Keratinocyte (primary cell): ENCODE results near the gene AMBRA1. TPM values are rescaled to one million over a fixed set of nuclear protein-coding genes. Genes with fewer than 3 reads are reported as not detected.
A peak's percentile ranks its signal among the peaks of the same experiment; 100 is the strongest.

Experiments
- DNase-seq: peaks from one replicate; pipeline ENCODE4 v3.0.0-alpha.2; 2011; ENCODE audit warnings: low read depth, missing footprints, low spot score
- FAIRE-seq: peaks from 2 replicates; lab custom pipeline; 2011; peaks lifted over from hg19 to GRCh38; lab: Jason Lieb, UNC
- H2AFZ ChIP-seq: 2 replicates; pipeline ENCODE4 v1.6.0; 2012; ENCODE audit warnings: low read length, control low read depth, inconsistent platforms; ENCODE audit not compliant: control insufficient read depth
- H3K27ac ChIP-seq: 2 replicates; pipeline ENCODE4 v1.5.1; 2011; ENCODE audit warnings: low read length; ENCODE audit not compliant: control insufficient read depth, insufficient read depth
- H3K27me3 ChIP-seq: 3 replicates; pipeline ENCODE4 v1.6.0; 2011; ENCODE audit warnings: low read length; ENCODE audit not compliant: control insufficient read depth, insufficient read depth; ENCODE audit errors: extremely low read depth
- H3K36me3 ChIP-seq, 2 experiments: 2 replicates in 1 of 2; 3 replicates in 1 of 2; pipeline ENCODE4 v1.5.1; 2011; ENCODE audit warnings: low read length in 2 of 2, mild to moderate bottlenecking in 1 of 2; ENCODE audit not compliant: control insufficient read depth in 2 of 2, insufficient read depth in 2 of 2; ENCODE audit errors: extremely low read depth in 1 of 2
- H3K4me1 ChIP-seq: 3 replicates; pipeline ENCODE4 v1.5.1; 2011; ENCODE audit warnings: low read length; ENCODE audit not compliant: control insufficient read depth, insufficient read depth; ENCODE audit errors: extremely low read depth
- H3K4me2 ChIP-seq: 3 replicates; pipeline ENCODE4 v1.6.0; 2011; ENCODE audit warnings: low read depth, low read length; ENCODE audit not compliant: control insufficient read depth, insufficient read depth; ENCODE audit errors: extremely low read depth
- H3K4me3 ChIP-seq, 3 experiments: fragments of 200-600 bp in 1 of 3; sonication (generic) in 1 of 3; 2 replicates in 2 of 3; 3 replicates in 1 of 3; pipeline ENCODE4 v1.5.1; 2011 to 2016; ENCODE audit warnings: low read length in 3 of 3, mild to moderate bottlenecking in 3 of 3, control low read depth in 2 of 3, inconsistent platforms in 1 of 3, low read depth in 1 of 3, mixed read lengths in 1 of 3, mixed run types in 1 of 3, moderate library complexity in 1 of 3; ENCODE audit not compliant: control insufficient read depth in 2 of 3, insufficient read depth in 2 of 3; ENCODE audit errors: extremely low read depth in 1 of 3
- H3K79me2 ChIP-seq: 2 replicates; pipeline ENCODE4 v1.6.0; 2012; ENCODE audit warnings: low read length; ENCODE audit not compliant: control insufficient read depth, insufficient read depth
- H3K9ac ChIP-seq: 3 replicates; pipeline ENCODE4 v1.6.0; 2011; ENCODE audit warnings: low read length; ENCODE audit not compliant: control insufficient read depth, insufficient read depth; ENCODE audit errors: extremely low read depth
- H3K9me1 ChIP-seq: 3 replicates; pipeline ENCODE4 v1.6.0; 2011; ENCODE audit warnings: low read length; ENCODE audit not compliant: control insufficient read depth, insufficient read depth; ENCODE audit errors: extremely low read depth
- H3K9me3 ChIP-seq: 2 replicates; pipeline ENCODE4 v1.5.1; 2012; ENCODE audit warnings: low read depth, low read length; ENCODE audit not compliant: control insufficient read depth
- H4K20me1 ChIP-seq: 3 replicates; pipeline ENCODE4 v1.6.0; 2011; ENCODE audit warnings: low read length; ENCODE audit not compliant: control insufficient read depth, insufficient read depth; ENCODE audit errors: extremely low read depth
- EZH2 ChIP-seq: IDR thresholded peaks from one replicate; pipeline ENCODE4 v1.6.1; 2012; ENCODE audit warnings: inconsistent platforms, mild to moderate bottlenecking, low read length, moderate library complexity
- dilution Hi-C: fragments of 300-500 bp; cut with MboI; formaldehyde crosslinking; loops from one replicate; pipeline ENCODE4 v1.7.0; 2020; ENCODE audit warnings: low sequenced_read_pairs; ENCODE audit not compliant: extremely low pct_ligation_motif_present
- polyA plus RNA-seq, 5 experiments: library from polyadenylated mRNA; depleted of rRNA in 3 of 5; stranded (reverse) in 3 of 5; stranded (forward) in 1 of 5; unstranded in 1 of 5; fragments of >200 nt; gene quantifications; 1 replicate in 1 of 5; 2 replicates in 3 of 5; 3 replicates in 1 of 5; pipeline versions ENCODE4 v1.2.1 to v1.2.3, GENCODE V29; 2011 to 2012; ENCODE audit warnings: missing spikeins in 2 of 5, low read depth in 1 of 5, low replicate concordance in 1 of 5
- TF ChIP-seq, protein P1 (sequence below), 3 experiments: IDR thresholded peaks in 1 of 3; conservative IDR thresholded peaks in 1 of 3; optimal IDR thresholded peaks in 1 of 3; 2 replicates in 2 of 3; 3 replicates in 1 of 3; pipeline versions ENCODE3 to v1.5.1; 2011; ENCODE audit warnings: low read length in 3 of 3, mild to moderate bottlenecking in 3 of 3, moderate library complexity in 2 of 3, control low read depth in 1 of 3, inconsistent platforms in 1 of 3; ENCODE audit not compliant: insufficient read depth in 2 of 3; ENCODE audit errors: extremely low read depth in 1 of 3

Gene AMBRA1
- polyA plus RNA-seq, 1 donor (not counting 4 experiments of a cell fraction or from before 2014, with no cell fraction given): 10.5 TPM

DNA sequence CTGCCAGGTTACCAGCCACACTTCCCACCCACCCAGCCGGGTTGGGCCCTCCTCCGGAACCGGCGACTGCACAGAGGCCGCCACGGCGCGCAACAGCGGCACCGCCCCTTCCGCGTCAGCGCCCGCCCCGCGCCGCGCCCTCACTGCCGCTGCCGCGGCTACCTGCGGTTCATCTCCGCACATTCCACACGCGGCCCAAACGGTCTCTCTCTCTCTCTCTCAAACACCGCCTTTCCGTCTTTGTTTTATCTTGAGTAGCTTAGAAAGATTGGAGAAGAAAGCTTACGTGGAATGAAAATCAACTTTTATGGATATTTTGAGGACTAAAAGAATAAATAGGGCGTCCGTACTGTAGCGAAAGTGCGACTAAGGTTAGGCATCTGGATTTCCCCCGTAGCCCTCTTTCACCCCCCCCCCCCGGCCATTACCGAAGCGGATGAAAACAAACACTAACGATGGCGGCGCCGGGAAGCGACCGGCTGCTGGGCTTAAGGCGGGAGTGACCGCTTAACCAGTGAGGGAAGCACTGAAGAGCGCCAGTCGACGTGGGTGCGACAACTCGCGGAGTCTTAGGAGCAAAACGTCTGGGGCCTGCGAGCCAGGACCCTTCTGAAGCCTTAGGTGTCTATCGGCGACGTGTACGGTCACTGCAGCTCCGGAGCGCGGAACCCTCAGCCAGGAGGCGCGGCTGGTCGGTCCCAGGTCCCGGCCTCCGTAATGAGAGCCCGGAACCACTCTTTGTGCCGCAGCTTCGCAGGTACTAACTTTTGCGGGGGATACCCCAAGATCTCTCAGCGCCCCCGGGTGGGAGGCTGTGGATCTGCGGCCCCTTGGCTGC, 23.5 kb upstream of the AMBRA1 start, which contains the start of the genes ATG13 and HARBI1:
Gene ATG13 (plus strand): TSS at position 420 of the 838 bp plus-strand sequence. CDS start 26,739 bp downstream, outside the sequence.
Gene HARBI1 (minus strand): TSS at position 94 of the 838 bp plus-strand sequence. CDS start 990 bp downstream, outside the sequence.
- Histone ChIP-seq H3K27me3 (no peaks in the 10 kb centered on the region), H3K36me3 (peaks cover 3 to 6% of the 10 kb centered on the region in 2 experiments), H3K27ac (peak within 1 kb of the TSS; percentile 99), H3K4me1 (peaks cover 16% of the 10 kb centered on the region), H3K79me2 (peaks cover 45% of the 10 kb centered on the region), H3K4me2 (peak within 1 kb of the TSS; percentile 95), H3K9me3 (no peaks in the 10 kb centered on the region), H2AFZ (peak within 1 kb of the TSS; percentile 97), H3K4me3 (peak within 1 kb of the TSS; percentile 86 to 99 (median 98)), H3K9ac (peak within 1 kb of the TSS; percentile 100), H3K9me1 (no peaks in the 10 kb centered on the region), H4K20me1 (no peaks in the 10 kb centered on the region)
- TF ChIP-seq, protein P1, sequence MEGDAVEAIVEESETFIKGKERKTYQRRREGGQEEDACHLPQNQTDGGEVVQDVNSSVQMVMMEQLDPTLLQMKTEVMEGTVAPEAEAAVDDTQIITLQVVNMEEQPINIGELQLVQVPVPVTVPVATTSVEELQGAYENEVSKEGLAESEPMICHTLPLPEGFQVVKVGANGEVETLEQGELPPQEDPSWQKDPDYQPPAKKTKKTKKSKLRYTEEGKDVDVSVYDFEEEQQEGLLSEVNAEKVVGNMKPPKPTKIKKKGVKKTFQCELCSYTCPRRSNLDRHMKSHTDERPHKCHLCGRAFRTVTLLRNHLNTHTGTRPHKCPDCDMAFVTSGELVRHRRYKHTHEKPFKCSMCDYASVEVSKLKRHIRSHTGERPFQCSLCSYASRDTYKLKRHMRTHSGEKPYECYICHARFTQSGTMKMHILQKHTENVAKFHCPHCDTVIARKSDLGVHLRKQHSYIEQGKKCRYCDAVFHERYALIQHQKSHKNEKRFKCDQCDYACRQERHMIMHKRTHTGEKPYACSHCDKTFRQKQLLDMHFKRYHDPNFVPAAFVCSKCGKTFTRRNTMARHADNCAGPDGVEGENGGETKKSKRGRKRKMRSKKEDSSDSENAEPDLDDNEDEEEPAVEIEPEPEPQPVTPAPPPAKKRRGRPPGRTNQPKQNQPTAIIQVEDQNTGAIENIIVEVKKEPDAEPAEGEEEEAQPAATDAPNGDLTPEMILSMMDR (optimal IDR thresholded peaks at IDR 0.05 in 1 of 3, IDR thresholded peaks at IDR 0.05 in 1 of 3, conservative IDR thresholded peaks at IDR 0.05 in 1 of 3; ENCODE audit: extremely low read depth in 1 of 3, insufficient read depth in 2 of 3, low read length in 3 of 3): peak; percentile 70 to 88 (median 81)
- TF ChIP-seq EZH2: no peak
- FAIRE-seq (no peak), DNase-seq (peak; percentile 42)
- dilution Hi-C loops: no loop called here

DNA sequence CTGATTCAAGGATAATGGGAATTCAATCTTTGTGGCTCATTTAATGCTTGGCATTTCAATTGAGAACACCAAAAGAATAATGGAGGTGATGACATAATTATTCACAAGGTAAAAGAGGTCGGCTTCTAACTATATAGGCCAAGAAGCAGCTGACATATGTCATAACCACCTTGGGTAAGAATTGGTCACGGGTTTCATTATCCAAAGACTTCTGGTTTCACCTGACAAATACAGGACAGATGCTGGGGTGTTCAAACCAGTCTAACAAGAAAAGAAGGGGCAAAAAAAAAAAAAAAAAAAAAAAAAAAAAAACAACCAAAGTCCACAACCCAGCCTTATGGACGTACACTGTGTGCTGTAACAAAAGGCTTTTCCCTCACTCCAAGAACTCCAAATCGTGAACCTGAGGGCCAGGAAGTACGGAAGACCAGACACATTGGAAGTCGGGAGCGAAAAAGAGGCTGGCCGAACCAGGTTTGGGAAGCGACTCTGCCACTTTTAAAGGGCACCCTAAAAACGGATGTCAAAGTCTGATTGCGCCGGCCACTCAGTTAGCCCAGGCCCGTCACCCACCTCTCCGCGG, 22.8 kb upstream of the AMBRA1 start:
- Histone ChIP-seq H3K9me3 (no peaks in the 10 kb centered on the region), H2AFZ (peak overlapping the region; percentile 75), H3K4me1 (peaks cover 20% of the 10 kb centered on the region), H3K27me3 (no peaks in the 10 kb centered on the region), H3K4me3 (peak overlapping the region; percentile 86 to 99 (median 98)), H3K36me3 (peaks cover 2 to 6% of the 10 kb centered on the region in 2 experiments), H3K9ac (peak overlapping the region; percentile 100), H3K27ac (peak overlapping the region; percentile 99), H4K20me1 (no peaks in the 10 kb centered on the region), H3K4me2 (peak overlapping the region; percentile 95), H3K79me2 (peaks cover 43% of the 10 kb centered on the region), H3K9me1 (no peaks in the 10 kb centered on the region)
- DNase-seq: no peak
- dilution Hi-C loops: no loop called here
- TF ChIP-seq, protein P1 (optimal IDR thresholded peaks at IDR 0.05 in 1 of 3, IDR thresholded peaks at IDR 0.05 in 1 of 3, conservative IDR thresholded peaks at IDR 0.05 in 1 of 3; ENCODE audit: extremely low read depth in 1 of 3, insufficient read depth in 2 of 3, low read length in 3 of 3): no peak
- no peak for TF ChIP-seq EZH2
- no peak for FAIRE-seq
